GM23338 (cell line): ENCODE data around the gene BRD7. TPM values are rescaled to one million over a fixed set of nuclear protein-coding genes. Genes with fewer than 3 reads are reported as not detected.

Experiments
- ATAC-seq: fragments of 200-7000 bp; cut with Tn5 transposase; 3 replicates; pipeline ENCODE4 v1.9.1; 2020
- DNase-seq: peaks from one replicate; pipeline ENCODE4 v3.0.0-alpha.2; 2015; ENCODE audit warnings: low spot score
- H2AFZ ChIP-seq: fragments of 200-600 bp; sonication (generic); 2 replicates; pipeline ENCODE4 v1.8.0; 2016; ENCODE audit warnings: antibody characterized with exemption, mild to moderate bottlenecking, moderate library complexity
- H3F3A ChIP-seq: fragments of 200-600 bp; sonication (generic); replicated peaks from 2 replicates; pipeline ENCODE4 v1.8.0; 2017; ENCODE audit warnings: antibody characterized with exemption, mixed run types, low read depth
- H3K27ac ChIP-seq: fragments of 200-600 bp; sonication (generic); 2 replicates; pipeline ENCODE4 v1.6.1; 2016; ENCODE audit warnings: low read depth
- H3K27me3 ChIP-seq: fragments of 200-600 bp; sonication (generic); 2 replicates; pipeline ENCODE4 v1.8.0; 2016; ENCODE audit warnings: mild to moderate bottlenecking, mixed run types, moderate library complexity; ENCODE audit not compliant: insufficient read depth
- H3K36me3 ChIP-seq: fragments of 200-600 bp; sonication (generic); 2 replicates; pipeline ENCODE4 v1.8.0; 2016; ENCODE audit warnings: mild to moderate bottlenecking; ENCODE audit not compliant: insufficient read depth
- H3K4me1 ChIP-seq: fragments of 200-600 bp; sonication (generic); 2 replicates; pipeline ENCODE4 v1.8.0; 2016; ENCODE audit warnings: mild to moderate bottlenecking, moderate library complexity; ENCODE audit not compliant: insufficient read depth
- H3K4me2 ChIP-seq: fragments of 200-600 bp; sonication (generic); 2 replicates; pipeline ENCODE4 v1.7.1; 2017; ENCODE audit warnings: mixed run types
- H3K4me3 ChIP-seq: fragments of 200-600 bp; sonication (generic); 2 replicates; pipeline ENCODE4 v1.6.1; 2016; ENCODE audit warnings: mixed run types
- H3K79me2 ChIP-seq: fragments of 200-600 bp; sonication (generic); replicated peaks from 2 replicates; pipeline ENCODE4 v1.8.0; 2017; ENCODE audit warnings: mild to moderate bottlenecking; ENCODE audit not compliant: insufficient read depth
- H3K9me2 ChIP-seq: fragments of 200-600 bp; sonication (generic); 2 replicates; pipeline ENCODE4 v1.8.0; 2017; ENCODE audit not compliant: insufficient read depth
- H4K20me1 ChIP-seq: fragments of 200-600 bp; sonication (generic); replicated peaks from 2 replicates; pipeline ENCODE4 v1.8.0; 2017; ENCODE audit warnings: mild to moderate bottlenecking; ENCODE audit not compliant: insufficient read depth
- H3K27ac Mint-ChIP-seq: 2 replicates; pipeline ENCODE4 v1.8.0; 2020; ENCODE audit warnings: inconsistent platforms, mild to moderate bottlenecking, moderate library complexity, mixed read lengths
- H3K27me3 Mint-ChIP-seq: 3 replicates; pipeline ENCODE4 v1.8.0; 2022; ENCODE audit warnings: low read depth, mild to moderate bottlenecking, moderate library complexity, mixed read lengths, inconsistent platforms; ENCODE audit not compliant: insufficient read depth, poor library complexity
- H3K36me3 Mint-ChIP-seq: 3 replicates; pipeline ENCODE4 v1.8.0; 2021; ENCODE audit warnings: low read depth, mild to moderate bottlenecking, inconsistent platforms, moderate library complexity, mixed read lengths
- H3K4me1 Mint-ChIP-seq: 3 replicates; pipeline ENCODE4 v1.8.0; 2020; ENCODE audit warnings: mild to moderate bottlenecking, inconsistent platforms, mixed read lengths
- H3K4me3 Mint-ChIP-seq: 3 replicates; pipeline ENCODE4 v1.8.0; 2021; ENCODE audit warnings: moderate library complexity, mild to moderate bottlenecking, inconsistent platforms, mixed read lengths
- H3K9me3 Mint-ChIP-seq: 3 replicates; pipeline ENCODE4 v1.8.0; 2020; ENCODE audit warnings: moderate library complexity, mild to moderate bottlenecking, inconsistent platforms, mixed read lengths
- CTCF ChIP-seq, 2 experiments: fragments of 200-600 bp in 1 of 2; sonication (generic) in 1 of 2; conservative IDR thresholded peaks; 2 replicates each; pipeline versions ENCODE4 v1.5.1 to v1.6.1; 2016 to 2017; ENCODE audit warnings: antibody characterized with exemption in 2 of 2, low read depth in 2 of 2, mild to moderate bottlenecking in 2 of 2, moderate library complexity in 1 of 2
- EZH2 ChIP-seq: fragments of 200-600 bp; sonication (generic); IDR thresholded peaks from one replicate; pipeline ENCODE4 v1.8.0; 2017; ENCODE audit warnings: antibody characterized with exemption, mild to moderate bottlenecking, low read depth; ENCODE audit not compliant: unreplicated experiment
- EZH2phosphoT487 ChIP-seq: fragments of 200-600 bp; sonication (generic); IDR thresholded peaks from one replicate; pipeline ENCODE4 v1.8.1; 2018; ENCODE audit warnings: antibody characterized with exemption; ENCODE audit not compliant: unreplicated experiment
- JUNB ChIP-seq: IDR thresholded peaks from one replicate; pipeline ENCODE4 v1.6.1; 2016; ENCODE audit warnings: antibody characterized with exemption; ENCODE audit not compliant: unreplicated experiment
- POLR2AphosphoS5 ChIP-seq: IDR thresholded peaks from 2 replicates; pipeline ENCODE4 v1.6.1; 2016; ENCODE audit warnings: antibody characterized with exemption, low read depth
- STAT1 ChIP-seq: IDR thresholded peaks from one replicate; pipeline ENCODE4 v1.6.1; 2016; ENCODE audit warnings: antibody characterized with exemption; ENCODE audit not compliant: unreplicated experiment
- ZNF114 ChIP-seq: fragments of 250-450 bp; sonication (Bioruptor Pico); IDR thresholded peaks from 2 replicates; pipeline ENCODE4 v1.5.0; 2020; ENCODE audit warnings: mild to moderate bottlenecking, moderate library complexity
- polyA plus RNA-seq: library from polyadenylated mRNA; unstranded; fragments of >200 nt; fragmentation: Nextera tagmentation; extraction: Ambion mirVana; gene quantifications from 2 replicates; pipeline ENCODE4 v1.2.1, GENCODE V29; 2016
- total RNA-seq: library from RNA; depleted of rRNA; stranded (reverse); fragments of >200 nt; shearing (Covaris generic); gene quantifications from 2 replicates; pipeline ENCODE4 v1.2.3, GENCODE V29; 2014
- TF ChIP-seq, protein P1 (sequence below): fragments of 250-450 bp; sonication (Bioruptor Pico); IDR thresholded peaks from 2 replicates; pipeline ENCODE4 v1.5.0; 2020; ENCODE audit warnings: mild to moderate bottlenecking, moderate library complexity
- TF ChIP-seq, protein P2 (sequence below): IDR thresholded peaks from 2 replicates; pipeline ENCODE4 v1.6.1; 2016; ENCODE audit warnings: antibody characterized with exemption

BRD7 gene
- total and polyA plus RNA-seq, 2 experiments from 2014 or later: 93.0 to 149 TPM

DNA sequence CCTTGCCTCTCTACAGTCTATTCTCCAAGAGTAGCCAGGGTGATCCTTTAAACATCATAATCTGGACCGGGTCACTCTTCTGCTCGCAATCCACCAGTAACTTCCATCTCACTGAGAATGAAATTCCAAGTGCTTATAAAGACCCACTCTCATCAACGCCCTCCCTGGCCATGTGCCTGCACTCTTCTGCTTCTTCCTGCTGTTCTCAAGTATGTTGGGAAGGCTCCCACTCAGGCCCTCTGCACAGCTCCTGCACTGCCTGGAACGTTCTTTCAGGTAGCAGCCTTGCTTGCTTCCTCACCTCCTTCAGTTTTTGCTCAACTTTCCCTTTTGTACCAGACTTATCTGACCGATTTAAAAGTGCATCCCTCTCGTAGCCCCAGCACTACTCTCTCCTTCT is 44.4 kb downstream of the BRD7 start:
- ATAC-seq (no peak), DNase-seq (no peak)
- peaks cover 25% of the 10 kb centered on the region for H3K36me3 ChIP-seq
- no peaks in the 10 kb centered on the region; the same call in 1 of the 2 replicates for H4K20me1 ChIP-seq
- TF ChIP-seq EZH2phosphoT487: no peak
- TF ChIP-seq ZNF114 (CRISPR knock-in tag): no peak
- TF ChIP-seq, protein P1, sequence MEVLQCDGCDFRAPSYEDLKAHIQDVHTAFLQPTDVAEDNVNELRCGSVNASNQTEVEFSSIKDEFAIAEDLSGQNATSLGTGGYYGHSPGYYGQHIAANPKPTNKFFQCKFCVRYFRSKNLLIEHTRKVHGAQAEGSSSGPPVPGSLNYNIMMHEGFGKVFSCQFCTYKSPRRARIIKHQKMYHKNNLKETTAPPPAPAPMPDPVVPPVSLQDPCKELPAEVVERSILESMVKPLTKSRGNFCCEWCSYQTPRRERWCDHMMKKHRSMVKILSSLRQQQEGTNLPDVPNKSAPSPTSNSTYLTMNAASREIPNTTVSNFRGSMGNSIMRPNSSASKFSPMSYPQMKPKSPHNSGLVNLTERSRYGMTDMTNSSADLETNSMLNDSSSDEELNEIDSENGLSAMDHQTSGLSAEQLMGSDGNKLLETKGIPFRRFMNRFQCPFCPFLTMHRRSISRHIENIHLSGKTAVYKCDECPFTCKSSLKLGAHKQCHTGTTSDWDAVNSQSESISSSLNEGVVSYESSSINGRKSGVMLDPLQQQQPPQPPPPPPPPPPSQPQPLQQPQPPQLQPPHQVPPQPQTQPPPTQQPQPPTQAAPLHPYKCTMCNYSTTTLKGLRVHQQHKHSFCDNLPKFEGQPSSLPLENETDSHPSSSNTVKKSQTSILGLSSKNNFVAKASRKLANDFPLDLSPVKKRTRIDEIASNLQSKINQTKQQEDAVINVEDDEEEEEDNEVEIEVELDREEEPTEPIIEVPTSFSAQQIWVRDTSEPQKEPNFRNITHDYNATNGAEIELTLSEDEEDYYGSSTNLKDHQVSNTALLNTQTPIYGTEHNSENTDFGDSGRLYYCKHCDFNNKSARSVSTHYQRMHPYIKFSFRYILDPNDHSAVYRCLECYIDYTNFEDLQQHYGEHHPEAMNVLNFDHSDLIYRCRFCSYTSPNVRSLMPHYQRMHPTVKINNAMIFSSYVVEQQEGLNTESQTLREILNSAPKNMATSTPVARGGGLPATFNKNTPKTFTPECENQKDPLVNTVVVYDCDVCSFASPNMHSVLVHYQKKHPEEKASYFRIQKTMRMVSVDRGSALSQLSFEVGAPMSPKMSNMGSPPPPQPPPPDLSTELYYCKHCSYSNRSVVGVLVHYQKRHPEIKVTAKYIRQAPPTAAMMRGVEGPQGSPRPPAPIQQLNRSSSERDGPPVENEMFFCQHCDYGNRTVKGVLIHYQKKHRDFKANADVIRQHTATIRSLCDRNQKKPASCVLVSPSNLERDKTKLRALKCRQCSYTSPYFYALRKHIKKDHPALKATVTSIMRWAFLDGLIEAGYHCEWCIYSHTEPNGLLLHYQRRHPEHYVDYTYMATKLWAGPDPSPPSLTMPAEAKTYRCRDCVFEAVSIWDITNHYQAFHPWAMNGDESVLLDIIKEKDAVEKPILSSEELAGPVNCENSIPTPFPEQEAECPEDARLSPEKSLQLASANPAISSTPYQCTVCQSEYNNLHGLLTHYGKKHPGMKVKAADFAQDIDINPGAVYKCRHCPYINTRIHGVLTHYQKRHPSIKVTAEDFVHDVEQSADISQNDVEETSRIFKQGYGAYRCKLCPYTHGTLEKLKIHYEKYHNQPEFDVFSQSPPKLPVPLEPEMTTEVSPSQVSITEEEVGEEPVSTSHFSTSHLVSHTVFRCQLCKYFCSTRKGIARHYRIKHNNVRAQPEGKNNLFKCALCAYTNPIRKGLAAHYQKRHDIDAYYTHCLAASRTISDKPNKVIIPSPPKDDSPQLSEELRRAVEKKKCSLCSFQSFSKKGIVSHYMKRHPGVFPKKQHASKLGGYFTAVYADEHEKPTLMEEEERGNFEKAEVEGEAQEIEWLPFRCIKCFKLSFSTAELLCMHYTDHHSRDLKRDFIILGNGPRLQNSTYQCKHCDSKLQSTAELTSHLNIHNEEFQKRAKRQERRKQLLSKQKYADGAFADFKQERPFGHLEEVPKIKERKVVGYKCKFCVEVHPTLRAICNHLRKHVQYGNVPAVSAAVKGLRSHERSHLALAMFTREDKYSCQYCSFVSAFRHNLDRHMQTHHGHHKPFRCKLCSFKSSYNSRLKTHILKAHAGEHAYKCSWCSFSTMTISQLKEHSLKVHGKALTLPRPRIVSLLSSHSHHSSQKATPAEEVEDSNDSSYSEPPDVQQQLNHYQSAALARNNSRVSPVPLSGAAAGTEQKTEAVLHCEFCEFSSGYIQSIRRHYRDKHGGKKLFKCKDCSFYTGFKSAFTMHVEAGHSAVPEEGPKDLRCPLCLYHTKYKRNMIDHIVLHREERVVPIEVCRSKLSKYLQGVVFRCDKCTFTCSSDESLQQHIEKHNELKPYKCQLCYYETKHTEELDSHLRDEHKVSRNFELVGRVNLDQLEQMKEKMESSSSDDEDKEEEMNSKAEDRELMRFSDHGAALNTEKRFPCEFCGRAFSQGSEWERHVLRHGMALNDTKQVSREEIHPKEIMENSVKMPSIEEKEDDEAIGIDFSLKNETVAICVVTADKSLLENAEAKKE (CRISPR knock-in tag): no peak
- no peak for TF ChIP-seq STAT1
- TF ChIP-seq JUNB: no peak
- TF ChIP-seq, protein P2, sequence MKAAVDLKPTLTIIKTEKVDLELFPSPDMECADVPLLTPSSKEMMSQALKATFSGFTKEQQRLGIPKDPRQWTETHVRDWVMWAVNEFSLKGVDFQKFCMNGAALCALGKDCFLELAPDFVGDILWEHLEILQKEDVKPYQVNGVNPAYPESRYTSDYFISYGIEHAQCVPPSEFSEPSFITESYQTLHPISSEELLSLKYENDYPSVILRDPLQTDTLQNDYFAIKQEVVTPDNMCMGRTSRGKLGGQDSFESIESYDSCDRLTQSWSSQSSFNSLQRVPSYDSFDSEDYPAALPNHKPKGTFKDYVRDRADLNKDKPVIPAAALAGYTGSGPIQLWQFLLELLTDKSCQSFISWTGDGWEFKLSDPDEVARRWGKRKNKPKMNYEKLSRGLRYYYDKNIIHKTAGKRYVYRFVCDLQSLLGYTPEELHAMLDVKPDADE: no peak
- no peak for TF ChIP-seq EZH2
- TF ChIP-seq POLR2AphosphoS5: no peak
- TF ChIP-seq CTCF (conservative IDR thresholded peaks at IDR 0.05; ENCODE audit: low read depth in 2 of 2): no peak
- no peaks in the 10 kb centered on the region for H3F3A ChIP-seq
- Mint-ChIP-seq H3K36me3 (peaks cover 68% of the 10 kb centered on the region), H3K4me3 (no peak overlapping the region), H3K27ac (no peak overlapping the region), H3K9me3 (no peaks in the 10 kb centered on the region), H3K27me3 (no peaks in the 10 kb centered on the region), H3K4me1 (no peaks in the 10 kb centered on the region)
- H2AFZ ChIP-seq: no peak overlapping the region
- no peak overlapping the region for H3K4me3 ChIP-seq
- no peak overlapping the region for H3K27ac ChIP-seq
- H3K9me2 ChIP-seq: no peaks in the 10 kb centered on the region
- H3K79me2 ChIP-seq: no peaks in the 10 kb centered on the region
- H3K4me2 ChIP-seq: no peak overlapping the region
- no peaks in the 10 kb centered on the region for H3K27me3 ChIP-seq
- no peaks in the 10 kb centered on the region for H3K4me1 ChIP-seq
